ENCODE data around the gene CBR3.

GRCh38 chr21:36126621-36127110 is 8.2 kb upstream of the CBR3 start:
- TF ChIP-seq, protein P1, sequence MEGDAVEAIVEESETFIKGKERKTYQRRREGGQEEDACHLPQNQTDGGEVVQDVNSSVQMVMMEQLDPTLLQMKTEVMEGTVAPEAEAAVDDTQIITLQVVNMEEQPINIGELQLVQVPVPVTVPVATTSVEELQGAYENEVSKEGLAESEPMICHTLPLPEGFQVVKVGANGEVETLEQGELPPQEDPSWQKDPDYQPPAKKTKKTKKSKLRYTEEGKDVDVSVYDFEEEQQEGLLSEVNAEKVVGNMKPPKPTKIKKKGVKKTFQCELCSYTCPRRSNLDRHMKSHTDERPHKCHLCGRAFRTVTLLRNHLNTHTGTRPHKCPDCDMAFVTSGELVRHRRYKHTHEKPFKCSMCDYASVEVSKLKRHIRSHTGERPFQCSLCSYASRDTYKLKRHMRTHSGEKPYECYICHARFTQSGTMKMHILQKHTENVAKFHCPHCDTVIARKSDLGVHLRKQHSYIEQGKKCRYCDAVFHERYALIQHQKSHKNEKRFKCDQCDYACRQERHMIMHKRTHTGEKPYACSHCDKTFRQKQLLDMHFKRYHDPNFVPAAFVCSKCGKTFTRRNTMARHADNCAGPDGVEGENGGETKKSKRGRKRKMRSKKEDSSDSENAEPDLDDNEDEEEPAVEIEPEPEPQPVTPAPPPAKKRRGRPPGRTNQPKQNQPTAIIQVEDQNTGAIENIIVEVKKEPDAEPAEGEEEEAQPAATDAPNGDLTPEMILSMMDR (IDR thresholded peaks at IDR 0.05): no peak
- TF ChIP-seq POLR2A (IDR thresholded peaks at IDR 0.05): no peak
